Lower leg skin (tissue), 4 donors: Measurements from ENCODE around the gene XRCC4. TPM values are rescaled to one million over a fixed set of nuclear protein-coding genes. Genes with fewer than 3 reads are reported as not detected.
"Not testable (repeated sequence)": the region's sequence is repeated elsewhere in the genome, so short reads cannot be mapped to it uniquely, and the experiment has no call there.

Source experiments
- DNase-seq, 2 donors: peaks; one replicate each; pipeline ENCODE4 v3.0.0-alpha.2; 2019; ENCODE audit warnings: low spot score in 2 of 2
- H3K4me3 ChIP-seq: fragments of 200-600 bp; sonication (generic); 2 replicates; pipeline ENCODE4 v1.5.1; 2017; ENCODE audit warnings: mild to moderate bottlenecking, low read depth; ENCODE audit not compliant: poor library complexity, severe bottlenecking
- POLR2A ChIP-seq, 2 donors: fragments of 450-650 bp; IDR thresholded peaks; one replicate each; pipeline ENCODE4 v1.6.1; 2016 to 2017; ENCODE audit warnings: antibody characterized with exemption in 2 of 2, mild to moderate bottlenecking in 1 of 2, moderate library complexity in 1 of 2
- WGBS, 2 donors: methylation state at CpG; one replicate each; pipeline ENCODE4 v1.1.5; 2018; 5-methylcytosine and 5-hydroxymethylcytosine counted together
- intact Hi-C: fragments of 100-400 bp; cut with DNase I; formaldehyde crosslinking; loops from one replicate; pipeline ENCODE4 v1.15.0; 2023; ENCODE audit warnings: low total_unique reads
- total RNA-seq, 4 donors: library from RNA; depleted of rRNA; stranded (reverse); fragments of >200 nt; gene quantifications; one replicate each; pipeline ENCODE4 v1.1.0, GENCODE V29; 2016
- TF ChIP-seq, protein P1 (sequence below), 3 donors: fragments of 450-650 bp; IDR thresholded peaks; one replicate each; pipeline ENCODE4 v1.5.1; 2016; ENCODE audit warnings: antibody characterized with exemption in 3 of 3, mild to moderate bottlenecking in 3 of 3, moderate library complexity in 2 of 3

XRCC4 gene
- total RNA-seq, 4 donors from 2014 or later = 2.0 to 7.0 (median 4.2) TPM

DNA sequence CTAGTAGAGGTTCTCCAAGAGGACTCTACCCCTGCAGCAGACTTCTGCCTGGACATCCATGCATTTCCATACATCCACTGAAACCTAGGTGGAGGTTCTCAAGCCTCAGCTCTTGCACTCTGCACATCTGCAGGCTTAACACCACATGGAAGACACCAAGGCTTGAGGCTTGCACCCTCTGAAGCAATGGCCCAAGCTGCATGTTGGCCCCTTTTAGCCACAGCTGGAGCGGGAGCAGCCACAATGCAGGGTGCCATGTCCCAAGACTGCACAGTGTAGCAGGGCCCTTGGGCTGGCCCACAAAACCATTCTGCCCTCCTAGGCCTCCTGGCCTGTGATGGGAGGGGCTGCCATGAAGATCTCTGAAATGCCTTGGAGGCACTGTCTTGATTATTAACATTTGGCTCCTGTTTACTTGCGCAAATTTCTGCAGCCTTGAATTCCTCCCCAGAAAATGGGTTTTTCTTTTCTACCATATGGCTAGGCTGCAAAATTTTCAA is 271.0 kb downstream of the XRCC4 start:
- no peak overlapping the region for H3K4me3 ChIP-seq
- WGBS, 2 donors = 100% methylated on average over 2 of the region's 2 CpGs
- intact Hi-C loops = no loop called here
- DNase-seq = no peak
- TF ChIP-seq, protein P1, sequence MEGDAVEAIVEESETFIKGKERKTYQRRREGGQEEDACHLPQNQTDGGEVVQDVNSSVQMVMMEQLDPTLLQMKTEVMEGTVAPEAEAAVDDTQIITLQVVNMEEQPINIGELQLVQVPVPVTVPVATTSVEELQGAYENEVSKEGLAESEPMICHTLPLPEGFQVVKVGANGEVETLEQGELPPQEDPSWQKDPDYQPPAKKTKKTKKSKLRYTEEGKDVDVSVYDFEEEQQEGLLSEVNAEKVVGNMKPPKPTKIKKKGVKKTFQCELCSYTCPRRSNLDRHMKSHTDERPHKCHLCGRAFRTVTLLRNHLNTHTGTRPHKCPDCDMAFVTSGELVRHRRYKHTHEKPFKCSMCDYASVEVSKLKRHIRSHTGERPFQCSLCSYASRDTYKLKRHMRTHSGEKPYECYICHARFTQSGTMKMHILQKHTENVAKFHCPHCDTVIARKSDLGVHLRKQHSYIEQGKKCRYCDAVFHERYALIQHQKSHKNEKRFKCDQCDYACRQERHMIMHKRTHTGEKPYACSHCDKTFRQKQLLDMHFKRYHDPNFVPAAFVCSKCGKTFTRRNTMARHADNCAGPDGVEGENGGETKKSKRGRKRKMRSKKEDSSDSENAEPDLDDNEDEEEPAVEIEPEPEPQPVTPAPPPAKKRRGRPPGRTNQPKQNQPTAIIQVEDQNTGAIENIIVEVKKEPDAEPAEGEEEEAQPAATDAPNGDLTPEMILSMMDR (IDR thresholded peaks at IDR 0.05) = no peak
- no peak for TF ChIP-seq POLR2A (IDR thresholded peaks at IDR 0.05)

DNA sequence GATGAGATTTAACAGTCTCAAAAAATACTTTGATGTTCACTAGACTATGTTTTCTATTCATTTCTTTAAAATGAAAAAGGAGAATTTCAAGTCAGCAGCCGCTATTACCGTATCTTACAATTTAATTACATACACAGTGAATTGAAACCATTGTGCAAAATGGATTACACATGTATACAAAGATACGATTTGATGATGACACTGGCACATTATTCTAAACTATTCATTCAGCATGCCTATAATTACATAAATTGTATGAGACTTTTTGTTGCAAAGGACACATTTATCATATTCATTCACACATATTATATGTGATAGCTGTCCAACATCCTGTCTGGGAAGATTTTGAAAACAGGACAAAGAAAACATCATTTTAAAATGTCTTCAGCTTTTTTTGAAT is 275.9 kb downstream of the XRCC4 start:
- TF ChIP-seq, protein P1 (IDR thresholded peaks at IDR 0.05) = no peak
- TF ChIP-seq POLR2A (IDR thresholded peaks at IDR 0.05) = no peak
- whole genome bisulfite sequencing, 2 donors = 80 to 85% methylated on average over 3 of the region's 3 CpGs
- DNase-seq = no peak
- no peak overlapping the region for H3K4me3 ChIP-seq
- intact Hi-C loops = no loop called here

DNA sequence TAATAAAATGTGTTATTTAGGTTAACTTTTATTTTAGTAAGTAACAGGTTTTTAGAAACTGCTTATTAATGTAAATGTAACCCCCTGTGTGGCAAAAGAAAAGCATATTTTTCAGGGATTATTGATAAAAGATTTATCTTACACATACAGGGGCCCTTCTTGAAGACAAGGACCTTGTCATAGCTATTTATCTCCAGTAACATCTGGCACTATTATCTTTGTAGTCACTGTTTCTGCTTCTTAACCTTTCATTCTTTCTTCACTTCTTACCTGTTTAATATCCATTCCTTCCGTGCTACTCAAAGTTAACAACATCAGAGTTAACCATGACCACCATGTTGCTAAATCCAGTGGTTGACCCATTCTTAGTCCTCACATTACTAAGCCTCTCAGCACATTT is 276.4 kb downstream of the XRCC4 start:
- intact Hi-C loops = no loop called here
- TF ChIP-seq, protein P1 (IDR thresholded peaks at IDR 0.05) = no peak
- no peak for TF ChIP-seq POLR2A (IDR thresholded peaks at IDR 0.05)
- no peak for DNase-seq
- whole genome bisulfite sequencing, 2 donors = 90 to 100% methylated on average over 1 of the region's 1 CpG
- no peak overlapping the region for H3K4me3 ChIP-seq

DNA sequence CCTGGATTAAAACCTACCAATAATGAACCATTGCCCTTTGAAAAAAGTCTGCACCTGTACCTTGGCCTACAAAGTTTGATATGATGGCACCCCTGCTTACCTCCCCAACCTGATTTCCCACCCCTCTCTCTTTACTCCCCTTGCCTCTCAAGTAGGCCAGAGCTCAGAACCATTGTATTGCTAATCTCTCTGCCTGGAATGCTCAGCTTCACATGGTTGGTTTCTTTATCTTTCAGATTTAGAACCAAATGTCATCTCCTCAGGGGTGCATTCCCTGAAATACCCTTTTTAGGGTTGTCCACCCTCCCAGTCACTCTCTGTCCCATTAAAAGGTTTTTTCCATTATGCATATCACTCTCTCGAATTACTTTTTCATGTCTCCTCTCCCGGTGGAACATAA is 277.6 kb downstream of the XRCC4 start:
- WGBS, 2 donors = 63 to 66% methylated on average over 2 of the region's 2 CpGs
- intact Hi-C loops = no loop called here

DNA sequence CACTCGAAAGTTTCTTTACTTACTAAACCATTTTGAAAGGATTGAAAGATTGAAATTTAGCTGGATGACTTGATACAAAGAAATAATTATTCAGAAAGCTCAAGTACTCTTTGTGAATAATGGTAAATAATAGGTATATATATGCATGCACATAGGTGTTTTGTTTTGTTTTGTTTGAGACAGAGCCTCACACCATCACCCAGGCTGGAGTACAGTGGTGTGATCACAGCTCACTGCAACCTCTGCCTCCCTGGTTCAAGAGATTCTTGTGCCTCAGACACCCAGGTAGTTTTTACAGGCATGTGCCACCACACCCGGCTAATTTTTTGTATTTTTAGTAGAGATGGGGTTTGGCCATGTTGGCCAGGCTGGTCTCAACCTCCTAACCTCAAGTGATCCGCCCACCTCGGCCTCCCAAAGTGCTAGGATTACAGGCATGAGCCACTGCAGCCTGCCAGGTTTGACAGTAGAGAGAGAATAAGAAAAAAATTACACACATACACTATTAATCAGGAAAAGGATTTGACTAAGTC is 278.2 kb downstream of the XRCC4 start:
- intact Hi-C loops, DNase-seq, H3K4me3 ChIP-seq: not testable (repeated sequence)
- 91 to 92% methylated on average over 4 of the region's 4 CpGs for WGBS, 2 donors

More for the DNA sequence above, 277.6 kb downstream of the XRCC4 start:
- no peak for DNase-seq
- TF ChIP-seq POLR2A (IDR thresholded peaks at IDR 0.05) = no peak
- TF ChIP-seq, protein P1 (IDR thresholded peaks at IDR 0.05) = no peak
- no peak overlapping the region for H3K4me3 ChIP-seq

DNA sequence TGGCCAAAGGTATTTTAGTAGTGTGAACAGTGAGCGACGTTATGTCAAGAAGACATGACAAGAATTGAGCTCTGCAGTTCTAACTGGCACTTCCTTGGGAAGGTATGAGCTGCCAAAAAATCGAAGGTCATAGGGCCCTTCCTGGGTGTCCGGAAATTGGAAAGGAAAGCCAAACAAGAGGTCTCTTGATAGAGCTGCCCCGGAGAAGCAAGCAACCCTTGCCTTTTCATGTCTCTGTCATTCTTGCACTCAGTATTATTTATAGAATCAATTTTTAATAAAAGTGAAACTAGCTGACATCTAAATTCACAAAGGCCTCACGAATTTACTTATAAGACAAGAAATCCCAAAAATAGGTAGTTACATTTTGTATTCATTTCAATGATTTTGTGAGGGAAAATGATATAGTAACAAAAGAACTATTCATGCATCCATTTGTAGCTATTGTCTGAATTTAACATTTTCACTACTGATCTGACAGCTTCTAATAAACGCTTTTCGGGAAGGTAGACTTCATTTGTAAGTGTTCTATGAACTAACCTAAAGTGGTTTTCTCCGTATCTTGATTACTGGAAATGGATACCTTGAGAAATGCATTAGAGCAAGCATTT is 280.4 kb downstream of the XRCC4 start:
- 88 to 89% methylated on average over 9 of the region's 9 CpGs for WGBS, 2 donors
- no peak for TF ChIP-seq POLR2A (IDR thresholded peaks at IDR 0.05)
- TF ChIP-seq, protein P1 (IDR thresholded peaks at IDR 0.05) = no peak
- intact Hi-C loops = no loop called here
- DNase-seq = no peak
- H3K4me3 ChIP-seq = no peak overlapping the region
